NCI-H82 (cell line): Measurements from ENCODE around the gene CDC42EP1.

Experiments used
- DNase-seq: peaks from one replicate; lab custom pipeline; 2025; lab: John Stamatoyannopoulos, UW

The CDC42EP1 gene

DNA sequence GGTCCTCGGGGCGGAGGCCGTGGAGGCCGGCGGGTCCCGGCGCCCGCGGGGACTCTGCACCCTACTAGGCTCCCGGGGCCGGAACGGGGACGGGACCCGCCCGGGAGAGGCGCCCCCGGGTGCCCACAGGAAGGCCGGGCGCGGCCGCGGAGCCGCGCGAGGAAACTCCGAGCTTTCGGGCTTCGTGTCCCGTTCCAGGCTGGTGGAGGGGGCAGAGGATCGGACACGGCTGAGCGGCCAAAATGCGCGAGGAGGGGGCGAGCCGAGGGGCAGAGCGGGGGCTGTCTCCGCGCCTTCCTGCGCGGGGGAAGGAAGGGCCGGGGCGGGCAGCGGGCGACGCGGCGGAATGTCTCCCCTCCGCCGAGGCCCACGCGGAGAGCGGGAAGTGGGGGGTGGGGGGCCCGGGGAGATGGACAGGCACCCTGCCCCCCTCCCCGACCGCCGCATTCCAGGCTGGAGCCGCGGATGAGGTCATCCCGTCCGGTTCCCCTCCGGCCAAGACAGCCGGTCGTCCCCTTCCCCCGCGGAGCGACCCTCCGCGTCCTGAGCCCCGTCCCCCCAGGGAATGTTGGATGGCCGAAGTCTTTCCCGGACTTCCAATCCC is 430 bp downstream of the CDC42EP1 start:
- DNase-seq, result no peak

- DNase-seq, result peak; percentile 75
Observed at GRCh38 chr22:37561212-37562048, 1.1 kb downstream of the CDC42EP1 start.

GRCh38 chr22:37562049-37562875 is 2.0 kb downstream of the CDC42EP1 start:
- no peak for DNase-seq

- DNase-seq, result no peak
Observed at GRCh38 chr22:37563153-37564081, 3.1 kb downstream of the CDC42EP1 start.

GRCh38 chr22:37564111-37564711 is 3.9 kb downstream of the CDC42EP1 start:
- DNase-seq, result no peak

- DNase-seq, result no peak
Observed at GRCh38 chr22:37565830-37566229, 5.5 kb downstream of the CDC42EP1 start.

DNA sequence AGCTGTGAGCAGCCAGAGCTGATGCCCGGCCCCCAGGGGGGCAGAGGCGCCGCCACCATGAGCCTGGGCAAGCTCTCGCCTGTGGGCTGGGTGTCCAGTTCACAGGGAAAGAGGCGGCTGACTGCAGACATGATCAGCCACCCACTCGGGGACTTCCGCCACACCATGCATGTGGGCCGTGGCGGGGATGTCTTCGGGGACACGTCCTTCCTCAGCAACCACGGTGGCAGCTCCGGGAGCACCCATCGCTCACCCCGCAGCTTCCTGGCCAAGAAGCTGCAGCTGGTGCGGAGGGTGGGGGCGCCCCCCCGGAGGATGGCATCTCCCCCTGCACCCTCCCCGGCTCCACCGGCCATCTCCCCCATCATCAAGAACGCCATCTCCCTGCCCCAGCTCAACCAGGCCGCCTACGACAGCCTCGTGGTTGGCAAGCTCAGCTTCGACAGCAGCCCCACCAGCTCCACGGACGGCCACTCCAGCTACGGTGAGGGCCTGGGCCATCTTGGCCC is 6.1 kb downstream of the CDC42EP1 start:
- no peak for DNase-seq

- peak; percentile 78 for DNase-seq
Observed at GRCh38 chr22:37566903-37567798, 6.9 kb downstream of the CDC42EP1 start.

- no peak for DNase-seq
Observed at GRCh38 chr22:37568012-37568411, 7.7 kb downstream of the CDC42EP1 start.

DNA sequence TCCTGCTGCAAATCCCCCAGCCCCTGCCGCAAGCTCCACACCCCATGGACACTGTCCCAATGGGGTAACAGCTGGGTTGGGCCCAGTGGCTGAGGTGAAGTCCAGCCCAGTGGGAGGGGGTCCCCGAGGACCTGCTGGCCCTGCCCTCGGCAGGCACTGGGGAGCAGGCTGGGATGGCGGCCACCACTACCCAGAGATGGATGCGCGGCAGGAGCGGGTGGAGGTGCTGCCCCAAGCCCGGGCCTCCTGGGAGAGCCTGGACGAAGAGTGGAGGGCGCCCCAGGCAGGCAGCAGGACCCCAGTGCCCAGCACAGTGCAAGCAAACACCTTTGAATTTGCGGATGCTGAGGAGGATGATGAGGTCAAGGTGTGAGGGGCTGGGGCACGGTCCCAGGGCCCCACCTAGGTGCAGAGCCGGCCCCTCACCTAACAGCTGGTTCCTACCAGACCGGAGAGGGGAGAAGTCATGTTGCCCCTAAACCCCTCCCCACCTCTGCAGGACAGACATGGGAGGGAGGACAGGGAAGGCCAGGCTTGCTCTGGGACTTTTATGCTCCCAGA is 8.2 kb downstream of the CDC42EP1 start:
- no peak for DNase-seq

- DNase-seq, result no peak
Observed at GRCh38 chr22:37569009-37569920, 9.0 kb downstream of the CDC42EP1 start.

- DNase-seq, result no peak
Observed at GRCh38 chr22:37569921-37570660, 9.8 kb downstream of the CDC42EP1 start.

DNA sequence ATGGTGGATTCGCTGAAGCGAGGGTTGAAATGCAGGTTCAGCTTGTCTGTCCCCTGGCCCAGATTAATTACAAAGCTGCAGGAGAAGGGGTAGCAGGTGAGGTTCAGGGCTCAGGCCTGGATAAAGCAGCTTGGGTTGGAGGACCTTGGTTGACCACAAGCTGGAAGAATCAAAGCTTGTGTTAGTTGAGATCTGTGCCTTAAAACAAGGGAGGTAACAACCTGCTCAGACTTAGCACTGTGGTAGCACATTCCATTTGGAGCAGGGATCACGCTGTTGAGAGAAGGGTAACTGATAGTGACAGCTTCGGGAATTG is 10.3 kb downstream of the CDC42EP1 start:
- no peak for DNase-seq

DNA sequence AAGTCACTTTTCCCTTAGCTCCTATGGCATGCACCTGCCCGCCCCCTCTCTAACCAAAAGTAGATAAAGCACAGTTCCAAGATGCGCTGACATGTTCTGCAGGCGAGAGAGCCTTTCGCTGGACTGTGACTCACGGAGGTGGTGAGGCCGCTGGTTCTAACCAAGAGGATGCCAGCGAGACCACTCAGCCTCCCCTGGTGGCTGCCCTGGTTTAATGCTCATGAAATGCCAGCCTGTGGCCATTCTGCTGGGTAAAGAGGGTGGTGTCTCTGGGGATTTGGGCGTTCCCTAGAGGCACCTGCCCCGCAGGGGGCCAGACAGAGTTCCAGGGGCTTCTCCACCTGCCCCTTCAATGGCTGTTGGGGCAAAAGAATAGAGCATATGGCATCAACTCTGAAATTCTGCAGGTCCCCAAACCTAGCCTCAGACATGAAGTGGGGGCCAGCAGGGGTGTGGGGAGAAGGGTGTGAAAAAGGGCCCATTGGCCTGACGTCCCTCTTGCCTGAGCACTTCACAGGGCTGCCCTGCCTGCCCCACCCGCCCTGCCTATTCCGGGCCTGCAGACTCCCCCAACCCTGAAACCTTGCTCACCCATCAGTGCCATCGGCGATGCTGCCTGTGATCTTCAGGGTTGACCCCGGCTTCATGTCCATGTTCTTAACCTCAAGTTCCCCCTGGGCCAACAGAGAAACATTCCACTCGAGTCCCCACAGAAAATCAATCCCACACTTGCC is 11.1 kb downstream of the CDC42EP1 start:
- DNase-seq, result no peak

DNA sequence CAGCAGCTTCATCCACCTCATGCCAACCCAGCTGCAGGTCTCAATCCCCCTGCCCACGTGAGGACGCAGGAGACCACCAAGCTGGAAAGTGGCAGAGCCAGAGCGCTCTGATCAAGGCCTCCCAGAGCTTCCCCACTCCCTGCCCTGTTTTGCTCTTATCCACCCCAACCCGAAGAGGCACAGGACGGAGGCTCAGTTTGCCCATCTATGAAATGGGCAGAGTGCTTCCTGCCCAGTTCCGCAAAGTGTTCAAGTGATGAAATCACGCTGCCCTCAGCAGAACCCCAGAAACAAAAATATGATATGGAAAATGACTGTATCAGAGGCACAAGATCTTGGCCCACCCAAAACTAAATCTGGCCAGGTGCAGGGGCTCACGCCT is 11.7 kb downstream of the CDC42EP1 start:
- DNase-seq, result no peak

GRCh38 chr22:37575490-37576003 is 15.3 kb downstream of the CDC42EP1 start:
- no peak for DNase-seq

DNA sequence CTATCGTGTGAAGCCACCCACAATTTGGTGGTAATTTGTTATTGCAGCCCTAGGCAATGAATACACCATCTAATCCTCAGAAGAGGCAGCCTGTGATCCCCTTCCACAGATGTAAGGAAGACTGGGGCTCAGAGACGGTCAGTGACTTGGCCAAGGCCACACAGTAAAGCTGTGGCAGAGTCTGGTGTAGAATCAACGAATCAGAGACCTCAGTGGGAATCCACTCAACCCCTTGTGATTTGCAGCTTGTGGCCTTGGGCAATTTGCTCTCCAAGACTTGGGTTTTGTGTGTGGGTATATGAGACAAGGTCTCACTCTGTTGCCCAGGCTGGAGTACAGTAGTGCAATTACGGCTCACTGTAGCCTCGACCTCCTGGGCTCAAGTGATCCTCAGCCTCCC is 17.7 kb downstream of the CDC42EP1 start:
- DNase-seq, result no peak
